Mucosa of gallbladder (tissue), 1 donor: ENCODE measurements around the gene ZNF79. TPM values are rescaled to one million over a fixed set of nuclear protein-coding genes. Genes with fewer than 3 reads are reported as not detected.

Experiments used
- total RNA-seq: library from RNA; stranded (reverse); gene quantifications from one replicate; pipeline ENCODE4 v1.2.1, GENCODE V29; 2021
- donor health status: DM: no; HTN: no; CAD: no.

ZNF79 gene
- total RNA-seq, 1 donor from 2014 or later = 7.6 TPM

Other genes with a start within 250 kb of the ZNF79 start
- 17.1 TPM for gene GARNL3, start 159.6 kb upstream of the ZNF79 start, total RNA-seq
- 25.0 TPM for gene SLC2A8, start 27.2 kb upstream of the ZNF79 start, total RNA-seq
- gene RPL12, start 27.0 kb downstream of the ZNF79 start, total RNA-seq = 764 TPM
- 30.1 TPM for gene LRSAM1, start 27.1 kb downstream of the ZNF79 start, total RNA-seq
- 52.8 TPM for gene STXBP1, start 187.9 kb downstream of the ZNF79 start, total RNA-seq